K562 (cell line): ENCODE results near the gene RHOF. TPM values are rescaled to one million over a fixed set of nuclear protein-coding genes. Genes with fewer than 3 reads are reported as not detected.

ENCODE experiments used
- C11orf30 ChIP-seq: fragments of 450-650 bp; IDR thresholded peaks from 2 replicates; pipeline ENCODE4 v1.6.1; 2016; ENCODE audit warnings: low read depth, mild to moderate bottlenecking
- ELK1 ChIP-seq: sonication (generic); formaldehyde crosslinking; IDR thresholded peaks from 2 replicates; pipeline ENCODE4 v1.8.1; 2022; ENCODE audit warnings: missing genetic modification reagents
- ERF ChIP-seq: fragments of 450-650 bp; formaldehyde crosslinking; IDR thresholded peaks from 2 replicates; pipeline ENCODE4 v1.4.0; 2020; ENCODE audit warnings: mild to moderate bottlenecking, mixed read lengths
- ETV5 ChIP-seq: sonication (generic); formaldehyde crosslinking; IDR thresholded peaks from 2 replicates; pipeline ENCODE4 v1.4.0; 2020; ENCODE audit warnings: low read depth, mild to moderate bottlenecking, missing genetic modification reagents
- IRF1 ChIP-seq: sonication (generic); formaldehyde crosslinking; IDR thresholded peaks from 2 replicates; pipeline ENCODE4 v1.8.0; 2022; ENCODE audit warnings: missing genetic modification reagents, mild to moderate bottlenecking, borderline replicate concordance
- KLF1 ChIP-seq: fragments of 450-650 bp; IDR thresholded peaks from 2 replicates; pipeline ENCODE4 v1.6.1; 2016; ENCODE audit warnings: missing genetic modification characterization, missing compliant biosample characterization
- KLF16 ChIP-seq: IDR thresholded peaks from 2 replicates; pipeline ENCODE4 v1.6.1; 2016; ENCODE audit warnings: antibody characterized with exemption
- LEF1 ChIP-seq: fragments of 450-650 bp; IDR thresholded peaks from 2 replicates; pipeline ENCODE4 v1.6.1; 2016; ENCODE audit warnings: mild to moderate bottlenecking
- NEUROD1 ChIP-seq: fragments of 150-350 bp; IDR thresholded peaks from 2 replicates; pipeline ENCODE4 v1.6.1; 2014; ENCODE audit warnings: borderline replicate concordance, low read length, low read depth; ENCODE audit not compliant: partially characterized antibody
- NR2C2 ChIP-seq, 2 experiments: fragments of 200-800 bp in 1 of 2; sonication (Bioruptor generic) in 1 of 2; sonication (generic) in 1 of 2; formaldehyde crosslinking in 1 of 2; IDR thresholded peaks; 2 replicates each; pipeline versions ENCODE4 v1.6.1 to v1.8.0; 2016 to 2022; ENCODE audit warnings: mild to moderate bottlenecking in 1 of 2, missing compliant biosample characterization in 1 of 2, missing genetic modification characterization in 1 of 2, missing genetic modification reagents in 1 of 2
- NR2F6 ChIP-seq: fragments of 450-650 bp; formaldehyde crosslinking; IDR thresholded peaks from 2 replicates; pipeline ENCODE4 v1.4.0; 2020; ENCODE audit warnings: mild to moderate bottlenecking
- SMAD4 ChIP-seq: fragments of 250-450 bp; sonication (Bioruptor Pico); conservative IDR thresholded peaks from 2 replicates; pipeline ENCODE4 v1.8.0; 2021; ENCODE audit warnings: inconsistent platforms, mild to moderate bottlenecking, moderate library complexity
- SRSF3 ChIP-seq: fragments of 200-400 bp; formaldehyde crosslinking; IDR thresholded peaks from 2 replicates; pipeline ENCODE4 v1.6.1; 2016; ENCODE audit warnings: mild to moderate bottlenecking, low read length, moderate library complexity; ENCODE audit not compliant: insufficient read depth
- TOE1 ChIP-seq, 2 experiments: fragments of 450-650 bp in 1 of 2; sonication (generic) in 1 of 2; formaldehyde crosslinking in 1 of 2; IDR thresholded peaks; 2 replicates each; pipeline versions ENCODE4 v1.7.1 to v1.8.0; 2016 to 2022; ENCODE audit warnings: borderline replicate concordance in 2 of 2, mild to moderate bottlenecking in 2 of 2, antibody characterized with exemption in 1 of 2, inconsistent platforms in 1 of 2, low read depth in 1 of 2, missing genetic modification reagents in 1 of 2, moderate library complexity in 1 of 2
- ZBTB17 ChIP-seq: fragments of 450-650 bp; formaldehyde crosslinking; IDR thresholded peaks from 2 replicates; pipeline ENCODE4 v1.4.0; 2020; ENCODE audit warnings: mild to moderate bottlenecking
- ZBTB34 ChIP-seq: fragments of 250-450 bp; sonication (Bioruptor Pico); IDR thresholded peaks from 2 replicates; pipeline ENCODE4 v1.8.0; 2021; ENCODE audit warnings: mild to moderate bottlenecking, moderate library complexity
- ZNF124 ChIP-seq: sonication (generic); formaldehyde crosslinking; IDR thresholded peaks from 2 replicates; pipeline ENCODE4 v1.8.1; 2022; ENCODE audit warnings: missing genetic modification reagents
- ZNF175 ChIP-seq: fragments of 200-800 bp; sonication (Bioruptor generic); IDR thresholded peaks from 2 replicates; pipeline ENCODE4 v1.6.1; 2016; ENCODE audit warnings: low read depth, mild to moderate bottlenecking, missing genetic modification characterization, missing compliant biosample characterization
- ZNF277 ChIP-seq: fragments of 250-450 bp; sonication (Bioruptor Pico); IDR thresholded peaks from 2 replicates; pipeline ENCODE4 v1.8.0; 2022; ENCODE audit warnings: inconsistent platforms, mild to moderate bottlenecking, moderate library complexity, borderline replicate concordance
- ZNF282 ChIP-seq: sonication (generic); formaldehyde crosslinking; IDR thresholded peaks from 2 replicates; pipeline ENCODE4 v1.8.1; 2023; ENCODE audit warnings: missing genetic modification reagents
- ZNF316 ChIP-seq: fragments of 450-650 bp; IDR thresholded peaks from 2 replicates; pipeline ENCODE4 v1.6.1; 2016
- ZNF561 ChIP-seq: fragments of 450-650 bp; formaldehyde crosslinking; conservative IDR thresholded peaks from 2 replicates; pipeline ENCODE4 v1.4.0; 2020; ENCODE audit warnings: mild to moderate bottlenecking, moderate library complexity
- polyA plus RNA-seq, 8 experiments: library from polyadenylated mRNA; depleted of rRNA in 4 of 8; stranded (reverse) in 5 of 8; unstranded in 3 of 8; fragments of >200 nt; fragmentation: Nextera tagmentation in 2 of 8; fragmentation: Illumina TruSeq in 1 of 8; extraction: Ambion mirVana in 2 of 8; extraction: Trizol in 1 of 8; gene quantifications; 2 replicates each; pipeline versions ENCODE4 v1.2.1 to v1.2.3, GENCODE V29; 2011 to 2014; ENCODE audit warnings: inconsistent platforms in 1 of 8, missing spikeins in 1 of 8
- total RNA-seq, 7 experiments: library from RNA; depleted of rRNA in 6 of 7; stranded (reverse); fragments of >200 nt in 6 of 7; fragmentation: Illumina TruSeq in 2 of 7; extraction: Trizol in 2 of 7; gene quantifications; 2 replicates each; pipeline versions ENCODE4 v1.2.1 to v1.2.3, GENCODE V29; 2011 to 2021; ENCODE audit warnings: low replicate concordance in 1 of 7

RHOF gene
- total and polyA plus RNA-seq, 9 of the 15 experiments (the other 6 are each of a cell fraction or from before 2014, with no cell fraction given), result 0.13 to 10.1 (median 4.0) TPM

GRCh38 chr12:121793838-121794533 lies 498 bp upstream of the RHOF start (continued):
- TF ChIP-seq TOE1 (IDR thresholded peaks at IDR 0.05; ENCODE audit: borderline replicate concordance) (peak; percentile 63; the same call in 1 of the 2 replicates), TOE1 (CRISPR knock-in tag; IDR thresholded peaks at IDR 0.05; ENCODE audit: borderline replicate concordance, low read depth) (no peak), IRF1 (CRISPR knock-in tag) (no peak), ZBTB17 (CRISPR knock-in tag) (no peak), ZNF175 (no peak), ZNF561 (no peak), ZBTB34 (no peak), SRSF3 (no peak), ZNF282 (CRISPR knock-in tag) (no peak), NR2C2 (CRISPR knock-in tag; IDR thresholded peaks at IDR 0.05) (peak; percentile 77), NR2C2 (tag; IDR thresholded peaks at IDR 0.05) (no peak; the same call in 1 of the 2 replicates), ERF (0 out of 2 replicates have a peak, but pooled peaks have one; percentile 67), KLF16 (peak; percentile 52; the same call in 1 of the 2 replicates), SMAD4 (CRISPR knock-in tag) (peak; percentile 75), ZNF316 (no peak), NEUROD1 (peak; percentile 82), ZNF124 (CRISPR knock-in tag) (no peak), ZNF277 (CRISPR knock-in tag) (no peak), KLF1 (tag) (peak; percentile 85), NR2F6 (CRISPR knock-in tag) (no peak), C11orf30 (no peak), ELK1 (CRISPR knock-in tag) (no peak), LEF1 (no peak), ETV5 (peak; percentile 99)
